Left colon (tissue), 2 donors: ENCODE measurements around the gene IER5L. TPM values are rescaled to one million over a fixed set of nuclear protein-coding genes. Genes with fewer than 3 reads are reported as not detected.

ENCODE experiments used
- ATAC-seq: fragments of 200-7000 bp; cut with Tn5 transposase; one replicate; pipeline ENCODE4 v1.9.1; 2020; ENCODE audit warnings: mild to moderate bottlenecking, moderate library complexity
- DNase-seq, 2 donors: peaks; one replicate each; pipeline ENCODE4 v3.0.0-alpha.2; 2020
- intact Hi-C, 2 donors: fragments of 100-400 bp; cut with DNase I in 1 of 2; cut with micrococcal nuclease in 1 of 2; formaldehyde crosslinking; loops; one replicate each; pipeline versions ENCODE4 v1.11.2 to v1.14.0; 2022; cut with DNase I, micrococcal nuclease
- total RNA-seq, 2 donors: library from RNA; stranded (reverse); fragmentation: NEBNext Ultra II Directional; extraction: Animal tissue kit (Norgen Biotek cat#: 25700); gene quantifications; one replicate each; pipeline ENCODE4 v1.2.1, GENCODE V29; 2021
- donor health status: DM: no; HTN: no; CAD: no.
- donor health status: DM: yes; HTN: yes; CAD: no.

IER5L gene
- total RNA-seq, 2 donors from 2014 or later = 4.3 to 8.8 TPM

GRCh38 chr9:129183495-129184218, 5.6 kb upstream of the IER5L start:
- DNase-seq (peak in 1 of 2 donors; percentile 52), ATAC-seq (peak; percentile 67)
- intact Hi-C loops = no loop called here

DNA sequence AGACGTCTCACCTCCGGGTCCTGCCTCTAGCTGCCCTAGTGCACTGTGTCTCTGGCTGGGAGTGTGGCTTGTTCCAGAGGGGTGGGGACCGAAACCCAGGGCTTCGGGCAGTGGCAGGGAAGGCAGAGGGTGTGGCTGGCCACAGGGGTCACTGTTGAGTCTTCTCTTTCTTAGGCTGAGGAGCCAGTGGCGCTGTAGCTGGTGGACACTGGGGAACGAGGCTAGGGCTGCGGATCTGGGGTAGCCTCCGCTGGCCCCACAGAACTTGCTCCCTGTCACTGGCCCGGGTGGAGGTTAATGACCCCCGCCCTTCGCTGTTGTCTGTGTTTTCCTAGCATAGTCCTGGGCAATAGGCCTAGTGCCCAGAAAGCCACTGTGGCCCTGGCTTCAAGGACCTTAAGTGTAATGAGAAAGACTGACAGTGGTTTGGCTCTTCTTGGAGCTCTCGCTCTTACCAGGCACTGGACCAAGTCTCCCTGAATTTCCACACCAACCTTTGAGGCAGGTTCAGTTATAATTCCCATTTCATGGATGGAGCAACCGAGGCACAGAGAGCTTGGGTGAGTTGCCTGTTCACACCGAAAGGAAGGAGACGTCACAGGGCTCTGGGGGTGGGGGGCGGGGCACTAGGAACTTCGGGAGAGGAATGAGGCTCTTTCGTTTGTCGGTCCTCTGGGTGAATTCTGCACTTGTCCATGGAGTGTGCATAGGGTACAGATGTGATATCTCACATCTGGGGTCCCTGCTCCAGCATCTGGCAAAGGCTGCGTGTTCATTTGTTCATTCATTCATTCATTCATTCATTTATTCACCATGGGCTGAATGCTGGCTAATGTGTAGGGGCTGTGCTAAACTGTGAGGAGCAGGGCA, 4.8 kb upstream of the IER5L start:
- intact Hi-C loops = no loop called here
- DNase-seq (peak; percentile 58 to 67), ATAC-seq (peak; percentile 38)

- ATAC-seq (peak; percentile 44), DNase-seq (peak in 1 of 2 donors; percentile 59)
- intact Hi-C loops = no loop called here
These were observed 4.1 kb upstream of the IER5L start for GRCh38 chr9:129182122-129182521.

GRCh38 chr9:129181246-129181645, 3.2 kb upstream of the IER5L start:
- ATAC-seq (no peak), DNase-seq (no peak)
- intact Hi-C loops = no loop called here

DNA sequence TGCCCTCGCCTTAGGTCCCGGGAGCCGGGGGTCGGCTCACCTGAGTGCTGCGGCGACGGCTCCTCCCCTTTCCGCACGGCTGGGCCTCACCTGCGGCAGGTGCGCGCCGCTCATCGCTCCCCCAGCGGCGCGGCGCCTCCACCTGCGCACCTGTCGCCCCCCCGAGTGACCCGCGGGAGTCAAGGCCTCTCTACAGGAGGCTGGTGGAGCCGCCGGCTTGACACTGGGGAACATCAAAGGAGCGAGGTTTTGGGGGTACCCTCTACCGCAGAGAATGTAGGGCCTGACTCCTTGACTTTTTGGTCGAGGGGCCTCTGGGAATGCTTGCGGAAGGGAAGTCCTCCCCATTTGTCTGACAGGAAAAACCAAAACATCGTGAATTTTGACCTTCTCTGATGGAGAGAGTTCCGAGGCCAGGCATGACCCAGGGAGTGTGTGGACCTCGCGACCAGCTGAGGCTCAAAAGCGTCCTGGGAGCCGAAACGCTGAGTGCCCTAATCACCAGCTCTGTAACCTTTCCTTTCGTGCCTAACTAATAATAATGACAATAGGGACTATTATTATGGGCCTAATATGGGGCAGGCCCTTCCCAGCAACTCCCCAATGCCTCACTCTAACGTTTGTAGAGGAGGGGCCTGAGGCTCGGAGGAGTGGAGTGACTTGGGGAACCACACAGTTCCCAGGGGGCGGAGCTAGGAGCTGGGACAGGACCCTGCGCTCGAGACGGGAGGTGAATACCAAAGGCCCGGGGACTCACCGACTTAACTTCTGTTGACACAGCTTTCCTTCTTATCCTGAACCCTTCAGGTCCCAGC, 714 bp upstream of the IER5L start:
- ATAC-seq (peak; percentile 2), DNase-seq (peak in 1 of 2 donors; percentile 42)
- intact Hi-C loops = loop anchor here in 1 of 2 donors (10.0 kb wide), 2 partner anchors 316 to 426 kb away; no protein-coding TSS in a partner anchor

- no peak for DNase-seq
- no peak for ATAC-seq
- intact Hi-C loops = loop anchor here in 1 of 2 donors (10.0 kb wide), 2 partner anchors 317 to 427 kb away; no protein-coding TSS in a partner anchor
These were observed 644 bp downstream of the IER5L start for GRCh38 chr9:129177443-129177790.

- ATAC-seq (no peak), DNase-seq (peak in 1 of 2 donors; percentile 57)
- intact Hi-C loops = loop anchor here in 1 of 2 donors (10.0 kb wide), 2 partner anchors 318 to 428 kb away; no protein-coding TSS in a partner anchor
These were observed 1.2 kb downstream of the IER5L start for GRCh38 chr9:129176701-129177442.

DNA sequence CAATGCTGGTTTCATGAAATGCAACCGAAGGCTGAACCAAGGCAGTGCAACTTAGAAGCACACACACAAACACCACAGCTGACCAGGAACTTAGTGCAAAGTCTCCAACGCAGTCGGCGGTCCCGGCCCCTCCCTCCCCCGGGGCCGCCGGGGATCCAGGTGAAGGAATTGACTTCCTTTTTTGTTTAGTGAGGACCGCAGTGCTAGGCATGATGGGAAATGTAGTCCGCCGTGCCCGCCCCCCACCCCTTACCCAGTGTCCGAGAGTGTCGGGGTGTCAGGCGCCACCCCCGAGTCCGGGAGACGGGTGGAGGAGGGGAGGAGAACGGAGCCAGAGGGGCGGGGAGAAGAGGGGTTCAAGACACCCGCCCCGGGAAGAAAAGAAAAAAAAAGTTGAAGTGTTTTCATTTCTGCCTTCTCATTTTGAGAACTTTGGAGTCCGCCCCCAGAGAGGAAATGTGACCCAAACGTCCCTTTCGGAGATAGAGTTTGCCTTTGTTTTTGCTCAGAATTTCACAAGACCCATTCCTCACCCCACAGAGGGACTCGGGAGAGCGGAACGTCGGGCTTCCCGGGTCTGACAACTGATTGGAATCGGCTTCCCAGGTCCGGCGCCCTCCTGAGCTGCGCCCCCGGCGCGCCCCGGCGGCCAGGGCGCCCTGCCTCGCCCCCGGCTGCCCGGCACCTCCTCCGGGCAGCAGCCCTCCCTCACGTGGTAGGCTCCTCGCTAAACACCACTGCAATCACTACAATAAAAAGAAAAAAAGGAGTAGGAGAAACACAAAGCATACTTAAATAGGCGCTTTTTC, 2.0 kb downstream of the IER5L start:
- peak; percentile 50 for ATAC-seq
- intact Hi-C loops = loop anchor here in 1 of 2 donors (10.0 kb wide), 2 partner anchors 319 to 429 kb away; no protein-coding TSS in a partner anchor
- DNase-seq = peak; percentile 84 to 93

DNA sequence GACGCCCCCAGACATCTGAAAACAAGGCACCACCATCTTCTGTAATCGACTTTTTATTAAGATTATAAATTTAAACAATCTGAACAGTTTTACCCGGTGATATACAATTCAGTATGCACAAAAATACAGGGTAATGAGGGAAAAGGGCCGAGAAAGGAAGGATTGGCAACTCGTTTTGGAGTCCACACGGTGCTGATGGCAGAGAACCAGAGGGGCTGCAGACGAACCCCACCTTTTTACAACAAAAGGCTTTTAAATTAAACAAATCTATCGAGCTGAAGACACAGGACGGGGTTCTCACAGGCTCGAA, 2.6 kb downstream of the IER5L start:
- no peak for DNase-seq
- ATAC-seq = no peak
- intact Hi-C loops = loop anchor here in 1 of 2 donors (10.0 kb wide), 2 partner anchors 319 to 429 kb away; no protein-coding TSS in a partner anchor

GRCh38 chr9:129174724-129175514, 3.1 kb downstream of the IER5L start:
- intact Hi-C loops = loop anchor here in 1 of 2 donors (10.0 kb wide), 2 partner anchors 320 to 430 kb away; no protein-coding TSS in a partner anchor

DNA sequence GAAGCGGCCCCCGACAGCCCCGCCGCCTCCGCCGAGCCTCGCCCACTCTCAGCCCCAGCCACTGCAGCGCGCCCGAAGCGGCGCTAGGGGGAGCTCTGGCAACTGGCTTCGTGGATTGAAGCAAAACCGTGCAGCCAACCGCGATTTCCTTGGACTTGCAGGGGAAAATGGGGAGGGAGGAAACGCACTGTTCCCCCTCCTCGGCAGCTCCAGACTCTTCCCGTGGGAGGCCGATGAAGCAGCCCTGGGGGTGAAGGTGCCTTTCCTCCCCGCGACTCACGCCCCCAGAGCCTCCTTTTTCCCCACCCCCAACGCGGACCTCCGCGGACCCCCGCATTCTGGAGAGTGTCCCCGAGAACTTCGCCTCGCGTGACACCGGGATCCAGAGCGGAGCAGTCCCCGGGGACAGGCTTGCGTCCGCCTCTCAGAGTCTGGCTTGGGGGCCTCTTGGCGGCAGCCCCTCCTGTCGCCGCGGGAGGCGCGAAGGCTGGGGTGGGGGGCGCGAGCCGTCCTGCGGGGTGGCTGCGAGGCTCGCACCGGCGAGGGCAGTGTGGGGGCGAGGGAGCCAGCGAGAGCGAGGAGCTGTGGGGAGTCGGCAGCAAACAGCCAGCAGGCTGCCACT, 3.8 kb downstream of the IER5L start:
- ATAC-seq = peak; percentile 48
- intact Hi-C loops = loop anchor here in 1 of 2 donors (10.0 kb wide), 2 partner anchors 321 to 431 kb away; no protein-coding TSS in a partner anchor
- peak; percentile 88 to 93 for DNase-seq

More at GRCh38 chr9:129174724-129175514, 3.1 kb downstream of the IER5L start:
- peak; percentile 83 to 86 for DNase-seq
- ATAC-seq = peak; percentile 53

GRCh38 chr9:129173296-129174101, 4.6 kb downstream of the IER5L start:
- ATAC-seq (no peak), DNase-seq (no peak)
- intact Hi-C loops = loop anchor here in 1 of 2 donors (10.0 kb wide), 2 partner anchors 321 to 431 kb away; no protein-coding TSS in a partner anchor

GRCh38 chr9:129172816-129173215, 5.2 kb downstream of the IER5L start:
- DNase-seq (no peak), ATAC-seq (no peak)
- intact Hi-C loops = loop anchor here in 1 of 2 donors (10.0 kb wide), 2 partner anchors 322 to 432 kb away; no protein-coding TSS in a partner anchor

DNA sequence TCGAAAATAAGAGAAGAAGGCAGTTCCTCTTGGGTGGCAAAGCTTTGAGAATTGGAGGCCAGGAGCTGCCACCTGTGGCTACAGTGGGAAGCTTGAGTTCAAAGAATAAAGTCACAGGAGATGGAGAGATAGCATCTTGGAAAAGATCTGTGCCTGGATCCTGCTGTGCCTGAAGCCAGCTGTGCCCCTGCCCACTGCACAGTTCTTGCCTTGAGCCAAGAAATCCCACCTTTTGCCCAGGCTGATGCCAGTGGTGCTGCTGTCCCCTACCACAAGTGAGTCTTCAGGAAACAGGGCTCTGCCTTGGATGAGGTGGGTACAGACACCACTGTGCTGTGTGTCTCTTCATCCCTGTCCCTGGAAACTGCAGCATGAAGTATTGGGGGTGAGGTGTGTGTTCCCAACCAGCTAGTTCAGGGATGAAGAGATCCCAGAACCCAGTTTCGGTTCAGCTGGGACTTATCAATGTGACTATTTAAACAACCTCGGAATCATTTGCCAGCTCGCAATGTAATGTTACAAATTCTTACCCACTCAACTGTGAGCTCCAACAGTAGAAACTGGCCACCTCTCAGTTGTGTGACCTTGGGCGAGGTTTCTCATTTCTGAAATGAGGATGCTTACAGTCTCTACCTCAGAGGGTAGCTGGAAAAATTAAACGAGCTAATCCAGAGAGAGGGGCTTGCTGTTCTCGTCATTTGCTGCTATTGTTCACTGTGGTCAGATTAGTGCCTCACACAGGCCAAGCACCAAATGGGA, 5.9 kb downstream of the IER5L start:
- intact Hi-C loops = loop anchor here in 1 of 2 donors (10.0 kb wide), 2 partner anchors 323 to 433 kb away; no protein-coding TSS in a partner anchor
- ATAC-seq (no peak), DNase-seq (no peak)
